Hepatocyte (in vitro differentiated cells): ENCODE results near the gene PABPN1. TPM values are rescaled to one million over a fixed set of nuclear protein-coding genes. Genes with fewer than 3 reads are reported as not detected.
A peak's percentile ranks its signal among the peaks of the same experiment; 100 is the strongest.

ENCODE experiments used
- DNase-seq: peaks from one replicate; pipeline ENCODE4 v3.0.0-alpha.2; 2016; ENCODE audit warnings: low spot score
- H2AFZ ChIP-seq: fragments of 200-600 bp; sonication (generic); 2 replicates; pipeline ENCODE4 v1.6.0; 2016; ENCODE audit warnings: antibody characterized with exemption, mild to moderate bottlenecking
- H3K27ac ChIP-seq: fragments of 200-600 bp; sonication (generic); 2 replicates; pipeline ENCODE4 v1.5.1; 2016; ENCODE audit warnings: mild to moderate bottlenecking
- H3K27me3 ChIP-seq: fragments of 200-600 bp; sonication (generic); 2 replicates; pipeline ENCODE4 v1.6.1; 2016
- H3K36me3 ChIP-seq: fragments of 200-600 bp; sonication (generic); replicated peaks from 2 replicates; pipeline ENCODE4 v1.5.1; 2016; ENCODE audit warnings: low read depth; ENCODE audit not compliant: insufficient read depth
- H3K4me1 ChIP-seq: fragments of 200-600 bp; sonication (generic); 2 replicates; pipeline ENCODE4 v1.5.1; 2016; ENCODE audit warnings: mild to moderate bottlenecking, moderate library complexity; ENCODE audit not compliant: insufficient read depth
- H3K4me2 ChIP-seq: fragments of 200-600 bp; sonication (generic); 2 replicates; pipeline ENCODE4 v1.6.0; 2016
- H3K4me3 ChIP-seq: fragments of 200-600 bp; sonication (generic); 2 replicates; pipeline ENCODE4 v1.5.1; 2016; ENCODE audit warnings: mild to moderate bottlenecking
- H3K79me2 ChIP-seq: fragments of 200-600 bp; sonication (generic); 2 replicates; pipeline ENCODE4 v1.6.0; 2017; ENCODE audit warnings: mild to moderate bottlenecking
- H3K9me2 ChIP-seq: fragments of 200-600 bp; sonication (generic); replicated peaks from 2 replicates; pipeline ENCODE4 v1.6.0; 2017; ENCODE audit warnings: mild to moderate bottlenecking; ENCODE audit not compliant: insufficient read depth
- H3K9me3 ChIP-seq: fragments of 200-600 bp; sonication (generic); 2 replicates; pipeline ENCODE4 v1.5.1; 2016; ENCODE audit warnings: low read depth, mild to moderate bottlenecking
- H4K20me1 ChIP-seq: fragments of 200-600 bp; sonication (generic); 2 replicates; pipeline ENCODE4 v1.6.0; 2016; ENCODE audit warnings: mild to moderate bottlenecking; ENCODE audit not compliant: insufficient read depth, poor library complexity, severe bottlenecking
- EZH2 ChIP-seq: fragments of 200-600 bp; sonication (generic); IDR thresholded peaks from 2 replicates; pipeline ENCODE4 v1.6.1; 2016; ENCODE audit warnings: antibody characterized with exemption, mild to moderate bottlenecking, borderline replicate concordance
- EZH2phosphoT487 ChIP-seq: fragments of 200-600 bp; sonication (generic); IDR thresholded peaks from one replicate; pipeline ENCODE4 v1.6.1; 2018; ENCODE audit warnings: antibody characterized with exemption, mild to moderate bottlenecking, low read depth, moderate library complexity; ENCODE audit not compliant: unreplicated experiment, severe bottlenecking
- WGBS: methylation state at CpG from one replicate; pipeline ENCODE4 v1.1.6; 2016; ENCODE audit warnings: low lambda C conversion rate; ENCODE audit errors: missing lambda C conversion rate; 5-methylcytosine and 5-hydroxymethylcytosine counted together
- polyA plus RNA-seq: library from polyadenylated mRNA; unstranded; fragments of >200 nt; fragmentation: Nextera tagmentation; extraction: Ambion mirVana; gene quantifications from 2 replicates; pipeline ENCODE4 v1.2.1, GENCODE V29; 2016
- total RNA-seq: library from RNA; depleted of rRNA; stranded (reverse); fragments of >200 nt; gene quantifications from 2 replicates; pipeline ENCODE4 v1.2.3, GENCODE V29; 2014
- TF ChIP-seq, protein P1 (sequence below): fragments of 200-600 bp; sonication (generic); IDR thresholded peaks from 2 replicates; pipeline ENCODE4 v1.5.1; 2016; ENCODE audit warnings: antibody characterized with exemption, mild to moderate bottlenecking; ENCODE audit not compliant: poor library complexity

The PABPN1 gene
- total and polyA plus RNA-seq, 2 experiments from 2014 or later, result 116 to 213 TPM

DNA sequence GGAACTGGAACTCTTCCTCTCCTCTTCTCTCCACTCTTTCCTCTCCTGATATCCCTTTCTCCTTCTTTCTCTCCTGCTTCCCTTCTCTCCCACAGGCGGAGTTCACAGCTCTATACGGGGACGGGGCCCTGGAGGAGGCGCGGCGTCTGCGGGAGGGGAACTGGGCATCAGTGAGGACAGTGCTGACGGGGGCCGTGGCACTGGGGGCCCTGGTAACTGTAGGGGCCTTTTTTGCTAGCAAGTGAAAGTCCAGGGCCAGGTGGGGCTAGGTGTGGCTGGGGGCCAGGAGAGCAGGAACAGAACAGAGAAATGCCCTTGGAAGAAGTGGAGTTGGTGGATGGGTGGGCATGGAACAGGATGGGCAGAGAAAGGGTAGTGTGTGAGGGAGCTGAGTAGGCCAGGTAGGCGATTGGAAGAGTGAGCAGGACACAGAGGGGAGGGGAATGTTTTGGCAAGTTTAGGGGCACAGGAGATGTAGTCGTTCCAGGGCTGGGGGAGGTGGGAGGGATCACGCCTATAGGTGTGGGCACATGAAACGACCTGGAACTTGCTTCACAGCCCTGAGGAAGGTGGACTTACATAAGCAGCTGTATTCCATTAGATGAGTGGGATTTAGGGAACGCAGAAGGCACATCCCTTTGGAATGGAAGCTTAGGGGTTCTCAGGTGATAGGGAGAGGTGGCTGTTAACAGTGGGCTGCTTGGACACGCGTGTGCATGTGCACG, 12.4 kb upstream of the PABPN1 start:
- Histone ChIP-seq H4K20me1 (no peaks in the 10 kb centered on the region), H3K9me3 (no peaks in the 10 kb centered on the region), H3K79me2 (peaks cover 61% of the 10 kb centered on the region), H2AFZ (no peak overlapping the region), H3K4me1 (peaks cover 22% of the 10 kb centered on the region), H3K27ac (no peak overlapping the region), H3K36me3 (no peaks in the 10 kb centered on the region), H3K4me3 (no peak overlapping the region), H3K9me2 (no peaks in the 10 kb centered on the region), H3K4me2 (peak overlapping the region; percentile 97), H3K27me3 (no peaks in the 10 kb centered on the region)
- WGBS, result 93% methylated on average over 17 of the region's 17 CpGs
- DNase-seq, result no peak
- TF ChIP-seq EZH2phosphoT487, result no peak
- TF ChIP-seq, protein P1, sequence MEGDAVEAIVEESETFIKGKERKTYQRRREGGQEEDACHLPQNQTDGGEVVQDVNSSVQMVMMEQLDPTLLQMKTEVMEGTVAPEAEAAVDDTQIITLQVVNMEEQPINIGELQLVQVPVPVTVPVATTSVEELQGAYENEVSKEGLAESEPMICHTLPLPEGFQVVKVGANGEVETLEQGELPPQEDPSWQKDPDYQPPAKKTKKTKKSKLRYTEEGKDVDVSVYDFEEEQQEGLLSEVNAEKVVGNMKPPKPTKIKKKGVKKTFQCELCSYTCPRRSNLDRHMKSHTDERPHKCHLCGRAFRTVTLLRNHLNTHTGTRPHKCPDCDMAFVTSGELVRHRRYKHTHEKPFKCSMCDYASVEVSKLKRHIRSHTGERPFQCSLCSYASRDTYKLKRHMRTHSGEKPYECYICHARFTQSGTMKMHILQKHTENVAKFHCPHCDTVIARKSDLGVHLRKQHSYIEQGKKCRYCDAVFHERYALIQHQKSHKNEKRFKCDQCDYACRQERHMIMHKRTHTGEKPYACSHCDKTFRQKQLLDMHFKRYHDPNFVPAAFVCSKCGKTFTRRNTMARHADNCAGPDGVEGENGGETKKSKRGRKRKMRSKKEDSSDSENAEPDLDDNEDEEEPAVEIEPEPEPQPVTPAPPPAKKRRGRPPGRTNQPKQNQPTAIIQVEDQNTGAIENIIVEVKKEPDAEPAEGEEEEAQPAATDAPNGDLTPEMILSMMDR, result no peak
- no peak for TF ChIP-seq EZH2

DNA sequence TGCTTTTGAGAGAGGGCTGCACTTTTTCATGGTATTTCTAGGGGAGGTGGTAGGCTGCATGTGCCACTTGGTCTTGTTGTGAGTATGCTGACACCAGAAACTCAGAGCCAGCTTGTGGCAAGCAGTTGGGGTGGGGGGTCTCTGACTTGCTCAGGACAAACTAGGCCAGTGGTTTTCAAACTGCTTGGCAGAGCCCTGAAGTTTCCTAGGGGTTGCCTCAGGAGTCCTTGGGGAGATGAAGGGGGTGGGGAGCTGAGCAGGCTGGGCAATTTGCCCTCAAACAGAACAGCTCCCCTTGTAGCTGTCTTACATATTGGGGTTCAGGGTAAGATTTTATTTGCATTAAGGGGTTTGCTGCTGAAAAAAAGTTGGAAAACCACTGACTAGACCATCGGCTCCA, 10.7 kb upstream of the PABPN1 start:
- H3K79me2 ChIP-seq, result peaks cover 55% of the 10 kb centered on the region
- no peaks in the 10 kb centered on the region for H3K36me3 ChIP-seq
- H4K20me1 ChIP-seq, result no peaks in the 10 kb centered on the region
- no peak overlapping the region for H3K27ac ChIP-seq
- H3K9me3 ChIP-seq, result no peaks in the 10 kb centered on the region
- TF ChIP-seq EZH2phosphoT487 (no peak), EZH2 (no peak)
- TF ChIP-seq, protein P1, result no peak
- WGBS, result 95% methylated on average over 1 of the region's 1 CpG
- no peak for DNase-seq
- no peak overlapping the region for H2AFZ ChIP-seq
- H3K4me3 ChIP-seq, result no peak overlapping the region
- H3K4me2 ChIP-seq, result no peak overlapping the region
- no peaks in the 10 kb centered on the region for H3K27me3 ChIP-seq
- peaks cover 20% of the 10 kb centered on the region for H3K4me1 ChIP-seq
- no peaks in the 10 kb centered on the region for H3K9me2 ChIP-seq

DNA sequence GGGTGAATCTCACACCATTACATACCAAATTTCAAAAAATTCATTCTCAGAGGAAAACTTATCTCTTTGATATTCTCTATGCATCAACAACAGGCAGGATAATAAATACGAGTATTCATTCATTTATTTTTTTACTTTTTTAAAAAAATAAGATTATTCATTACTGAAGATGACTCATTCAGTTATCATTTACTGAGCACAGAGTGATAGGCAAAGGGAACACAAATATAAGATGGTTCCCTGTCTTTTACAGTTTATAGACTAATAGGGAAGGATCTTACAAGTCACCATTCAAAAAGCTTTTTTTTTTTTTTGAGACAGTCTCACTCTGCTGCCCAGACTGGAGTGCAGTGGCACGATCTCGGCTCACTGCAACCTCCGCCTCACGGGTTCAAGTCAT, 5.0 kb upstream of the PABPN1 start:
- no peaks in the 10 kb centered on the region for H4K20me1 ChIP-seq
- H3K4me1 ChIP-seq, result peaks cover 6% of the 10 kb centered on the region
- peaks cover 9% of the 10 kb centered on the region for H3K79me2 ChIP-seq
- H3K4me2 ChIP-seq, result no peak overlapping the region
- H2AFZ ChIP-seq, result no peak overlapping the region
- no peak for TF ChIP-seq EZH2
- TF ChIP-seq, protein P1, result no peak
- no peak for TF ChIP-seq EZH2phosphoT487
- no peaks in the 10 kb centered on the region for H3K36me3 ChIP-seq
- no peaks in the 10 kb centered on the region for H3K9me2 ChIP-seq
- H3K27ac ChIP-seq, result no peak overlapping the region
- DNase-seq, result no peak
- H3K9me3 ChIP-seq, result no peaks in the 10 kb centered on the region
- no peak overlapping the region for H3K4me3 ChIP-seq
- no peaks in the 10 kb centered on the region for H3K27me3 ChIP-seq
- 98% methylated on average over 5 of the region's 5 CpGs for WGBS
